HepG2 (cell line): ENCODE measurements around the gene RIT2.

Experiments used
- HNRNPLL ChIP-seq: fragments of 200-400 bp; formaldehyde crosslinking; IDR thresholded peaks from 2 replicates; pipeline ENCODE4 v1.6.1; 2017; ENCODE audit warnings: mild to moderate bottlenecking, low read depth, low read length; ENCODE audit not compliant: poor library complexity, severe bottlenecking
- NR2C2 ChIP-seq: sonication (generic); formaldehyde crosslinking; IDR thresholded peaks from 2 replicates; pipeline ENCODE4 v1.4.0; 2020; ENCODE audit warnings: missing genetic modification reagents, mild to moderate bottlenecking, moderate library complexity, borderline replicate concordance
- POLR2A ChIP-seq, 2 experiments: IDR thresholded peaks; 2 replicates each; pipeline ENCODE4 v1.6.1; 2011; ENCODE audit warnings: low read depth in 2 of 2, low read length in 2 of 2, mild to moderate bottlenecking in 1 of 2, moderate library complexity in 1 of 2; ENCODE audit not compliant: insufficient read depth in 1 of 2
- POLR2AphosphoS5 ChIP-seq: IDR thresholded peaks from 2 replicates; pipeline ENCODE4 v1.6.1; 2012; ENCODE audit warnings: low read depth, low read length
- RNF2 ChIP-seq: fragments of 450-650 bp; conservative IDR thresholded peaks from 2 replicates; pipeline ENCODE4 v1.6.1; 2016; ENCODE audit warnings: low read depth

DNA sequence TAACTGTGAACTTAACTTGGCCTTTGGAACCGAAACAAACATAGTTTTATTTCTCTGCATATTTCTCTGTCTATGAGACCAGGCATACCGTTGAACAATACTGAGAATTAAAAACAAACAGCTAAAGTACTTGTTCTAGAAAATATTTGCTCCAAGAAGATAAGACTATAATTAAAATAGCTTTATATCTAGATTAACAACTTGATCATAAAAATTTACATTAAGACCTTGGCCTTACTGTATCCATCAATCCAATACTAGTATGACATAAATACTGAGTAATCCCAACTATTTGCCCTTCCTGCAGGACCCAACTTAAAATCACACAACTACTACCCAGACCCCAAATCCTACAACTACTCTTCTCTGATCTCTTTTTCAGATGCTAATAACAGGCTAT lies 260.9 kb downstream of the RIT2 start:
- no peak for TF ChIP-seq NR2C2 (CRISPR knock-in tag)
- no peak for TF ChIP-seq POLR2AphosphoS5
- TF ChIP-seq POLR2A (IDR thresholded peaks at IDR 0.05; ENCODE audit: insufficient read depth in 1 of 2, low read depth in 2 of 2, low read length in 2 of 2), result no peak
- no peak for TF ChIP-seq RNF2
- no peak for TF ChIP-seq HNRNPLL
